ENCODE results near the gene INPP5A.
"Not testable (repeated sequence)": the region's sequence is repeated elsewhere in the genome, so short reads cannot be mapped to it uniquely, and the experiment has no call there.

The INPP5A gene

DNA sequence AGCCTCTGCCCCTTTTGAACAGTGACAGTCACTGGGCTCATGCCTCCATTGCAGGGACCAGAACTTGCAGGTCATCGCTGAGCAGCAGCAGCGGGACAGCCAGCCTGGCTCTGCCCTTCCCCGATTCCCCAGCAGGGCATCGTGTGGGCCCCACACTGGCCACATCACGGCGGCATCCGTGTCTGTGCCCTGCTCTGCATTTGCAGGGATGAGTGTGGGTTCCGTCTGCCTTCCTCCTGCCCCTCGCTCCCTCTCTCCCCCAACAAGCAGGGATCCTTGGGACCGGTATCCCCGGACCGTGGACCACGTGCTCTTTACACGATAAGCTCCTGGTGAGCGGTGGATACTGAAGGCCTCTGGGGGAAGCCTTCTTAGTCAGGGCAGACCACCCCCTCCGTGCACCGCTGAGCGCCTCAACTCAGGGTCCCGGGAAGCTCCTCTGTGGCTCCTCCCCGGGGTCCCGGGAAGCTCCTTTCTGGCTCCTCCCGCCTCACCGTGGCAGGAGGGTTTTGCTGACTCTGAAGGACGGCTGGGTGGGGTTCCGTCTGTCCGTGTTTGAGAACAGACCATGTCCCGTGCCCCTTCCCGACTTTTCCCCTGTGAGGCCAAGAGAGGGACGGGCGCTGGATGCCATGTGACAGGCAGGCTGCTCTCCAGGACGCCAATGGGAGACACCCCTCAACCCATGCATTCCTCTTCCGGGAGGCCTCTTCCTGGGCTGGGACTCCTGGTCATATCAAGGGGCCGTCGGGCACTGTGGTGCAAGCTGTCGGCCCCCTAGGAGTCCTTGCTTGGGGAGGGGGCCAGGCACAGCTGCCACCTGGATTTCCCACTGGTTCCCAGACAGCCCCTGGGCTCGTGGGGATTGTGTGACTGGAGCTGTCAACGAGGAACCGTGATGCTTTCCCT, 271.9 kb downstream of the INPP5A start:
- FAIRE-seq = no peak

DNA sequence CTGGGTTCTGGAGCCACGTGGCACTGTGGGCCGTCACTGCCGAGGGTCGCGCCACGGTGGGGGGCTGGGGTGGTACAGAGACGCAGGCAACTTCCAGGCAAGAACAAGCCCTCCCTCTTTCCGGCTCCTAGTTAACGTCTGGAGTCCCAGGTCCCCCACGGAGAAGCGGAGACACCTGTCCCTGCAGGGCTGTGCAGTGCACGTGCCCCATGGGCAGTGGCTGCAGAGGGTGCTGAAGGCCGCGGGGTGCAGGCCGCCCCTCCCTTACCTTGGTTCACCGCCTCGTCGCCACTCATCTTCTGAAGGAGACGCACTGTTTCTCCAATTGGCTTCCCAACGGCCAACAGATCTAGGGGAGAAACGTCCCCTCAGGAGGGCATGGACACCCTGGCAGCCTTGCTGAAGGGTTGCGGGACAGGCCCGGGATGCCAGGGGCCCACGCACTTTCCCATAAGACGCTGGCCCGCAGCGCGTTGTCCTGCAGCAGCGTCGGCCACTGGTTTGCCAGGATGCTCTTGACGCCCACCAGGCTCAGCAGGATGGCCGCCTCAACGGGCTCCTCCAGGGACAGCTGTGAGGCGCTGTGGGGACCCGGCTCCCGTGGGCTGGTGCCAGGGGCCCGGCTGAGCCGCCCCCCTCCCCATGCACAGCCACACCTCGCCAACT, 272.7 kb downstream of the INPP5A start:
- no peak for FAIRE-seq

DNA sequence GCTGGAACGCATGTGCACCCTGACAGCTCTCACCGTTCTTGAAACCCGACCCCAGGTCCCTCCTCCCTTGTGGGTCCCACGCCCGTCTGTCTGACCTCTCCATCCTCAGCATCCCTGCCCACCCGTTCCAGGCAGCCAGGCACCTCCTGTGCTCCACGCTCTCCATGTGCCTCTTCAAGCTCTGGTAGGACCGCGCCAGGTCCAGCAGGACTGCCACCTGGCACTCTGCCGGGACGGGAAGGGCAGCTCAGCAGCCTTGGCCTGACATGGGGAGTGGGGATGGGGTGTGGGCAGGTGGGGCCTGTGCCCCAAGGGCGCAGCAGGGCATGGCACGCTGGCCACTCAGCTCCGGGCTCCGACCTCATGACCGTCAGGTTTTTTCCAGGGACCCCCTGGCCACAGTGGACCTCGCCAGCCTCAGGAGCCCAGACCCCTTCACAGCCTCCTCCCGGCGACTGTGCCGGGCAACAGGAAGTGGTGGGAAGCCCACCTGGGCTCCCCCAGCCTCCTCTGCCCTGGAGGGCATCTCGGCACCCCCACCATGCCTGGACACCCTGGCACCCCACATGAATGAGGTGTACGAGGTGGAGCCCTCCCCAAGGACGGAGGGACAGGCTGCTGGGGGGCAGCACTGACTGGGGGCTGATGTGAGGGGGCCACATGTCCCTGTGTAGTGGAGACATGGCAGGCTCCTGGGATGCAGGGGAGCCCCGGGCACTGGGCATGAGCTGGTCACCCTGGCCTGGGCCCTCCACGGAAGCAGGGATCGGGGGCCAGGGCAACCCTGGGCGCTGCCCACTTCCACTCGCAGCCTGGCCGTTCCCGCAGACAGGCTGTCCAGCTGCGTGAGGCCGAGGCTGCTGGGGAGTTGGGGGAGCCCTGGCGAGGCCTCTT, 273.5 kb downstream of the INPP5A start:
- no peak for FAIRE-seq

DNA sequence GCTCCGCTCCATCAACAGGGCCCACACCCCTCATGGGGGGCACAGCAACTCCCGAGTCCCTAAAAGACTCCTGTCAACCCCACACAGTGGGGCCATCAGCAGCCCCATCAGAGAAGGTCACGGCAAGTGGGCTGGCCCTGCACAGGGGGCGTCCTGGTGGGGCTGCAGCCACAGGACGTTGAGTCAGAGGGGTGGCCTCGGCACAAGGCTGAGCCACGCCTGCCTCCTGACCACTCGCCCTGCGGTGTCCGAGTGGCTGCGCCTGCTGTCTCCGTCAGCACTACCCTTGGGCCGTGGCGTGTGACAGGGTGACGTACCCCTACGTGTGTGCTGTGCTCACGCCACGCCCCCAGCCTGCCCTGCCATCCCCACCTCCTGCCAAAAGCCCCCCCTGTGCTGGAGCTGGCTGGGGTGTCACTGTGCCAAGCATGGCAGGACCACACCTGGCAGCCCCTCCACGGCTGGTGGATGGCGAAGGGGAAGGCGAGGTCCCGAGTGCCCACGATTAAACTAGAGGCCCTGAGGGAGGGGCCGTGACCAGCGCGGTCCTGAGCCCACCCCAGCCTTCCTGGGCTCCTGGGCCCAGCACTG, 274.4 kb downstream of the INPP5A start:
- FAIRE-seq = no peak

DNA sequence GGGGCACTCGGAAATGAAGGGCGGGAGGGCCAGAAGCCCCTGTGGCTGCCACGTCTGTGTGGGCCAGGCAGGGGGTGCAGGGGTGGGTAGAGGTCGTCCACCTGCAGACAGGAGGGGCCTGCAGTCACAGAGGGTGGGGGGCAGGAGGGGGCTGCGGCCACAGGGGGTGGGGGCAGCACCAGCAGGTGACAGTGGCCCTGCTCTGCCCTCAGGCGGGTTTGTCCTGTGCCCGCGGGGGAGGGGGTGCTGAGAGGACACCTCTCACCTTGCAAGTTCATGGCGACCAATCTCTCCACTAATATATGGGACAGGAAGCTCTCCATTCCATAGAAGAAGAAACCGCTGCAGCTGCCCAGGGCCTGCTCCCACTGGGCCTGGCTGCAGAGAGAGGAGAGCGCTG, 274.9 kb downstream of the INPP5A start:
- no peak for FAIRE-seq

DNA sequence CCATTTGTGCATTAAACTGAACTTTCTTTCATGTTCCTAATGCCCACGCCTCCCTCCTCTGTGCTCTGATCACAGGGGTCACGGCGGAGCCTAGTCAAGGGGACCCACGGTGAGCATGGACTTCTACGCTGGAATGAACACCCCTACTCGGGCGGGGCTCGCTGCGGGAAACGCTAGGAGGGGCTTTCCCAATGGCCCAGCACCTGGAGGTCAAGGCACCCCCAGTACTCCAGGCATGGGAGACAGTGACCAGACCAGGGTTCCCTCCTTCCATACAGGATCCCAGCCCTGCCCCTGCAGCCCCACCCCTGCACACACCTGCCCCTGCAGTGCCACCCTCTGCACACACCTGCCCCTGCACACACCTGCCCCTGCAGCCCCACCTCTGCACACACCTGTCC, 275.4 kb downstream of the INPP5A start:
- no peak for FAIRE-seq

DNA sequence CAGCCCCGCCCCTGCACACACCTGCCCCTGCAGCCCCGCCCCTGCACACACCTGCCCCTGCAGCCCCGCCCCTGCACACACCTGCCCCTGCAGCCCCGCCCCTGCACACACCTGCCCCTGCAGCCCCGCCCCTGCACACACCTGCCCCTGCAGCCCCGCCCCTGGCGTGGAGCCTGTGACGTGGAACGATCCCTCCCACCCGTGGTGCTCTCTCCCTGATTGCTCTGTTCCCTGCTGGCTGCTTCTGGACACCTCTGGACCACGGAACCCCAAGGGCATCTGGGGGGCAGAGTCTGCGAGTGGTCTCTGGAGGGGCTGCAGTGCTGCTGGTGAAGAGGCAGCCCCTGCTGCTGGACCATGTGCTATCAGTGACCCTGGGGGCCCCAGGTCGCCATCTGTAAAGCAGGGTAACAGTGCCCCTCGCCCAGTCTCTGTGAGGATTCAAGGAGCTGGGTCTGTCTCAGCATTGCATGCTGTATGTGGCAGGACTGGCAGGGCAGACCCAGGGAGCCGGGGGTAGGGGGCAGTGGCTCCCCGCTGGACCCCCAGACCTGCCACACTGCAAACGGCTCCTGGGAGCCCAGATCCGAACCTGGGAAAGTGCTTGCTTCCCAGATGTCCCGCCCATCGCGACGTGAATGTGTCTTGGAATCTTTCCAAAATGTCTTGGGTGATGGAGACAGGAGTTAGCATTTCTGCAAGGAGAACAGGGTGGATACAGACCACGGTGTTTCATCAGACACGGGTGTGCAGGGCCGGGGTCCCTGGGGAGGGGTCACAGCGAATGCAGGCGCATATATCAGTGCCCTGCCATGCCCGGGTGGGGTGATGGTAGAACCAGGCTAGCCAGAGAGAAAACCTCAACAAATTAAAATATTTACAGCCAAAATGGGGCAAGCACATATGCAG, 276.2 kb downstream of the INPP5A start:
- FAIRE-seq = no peak

DNA sequence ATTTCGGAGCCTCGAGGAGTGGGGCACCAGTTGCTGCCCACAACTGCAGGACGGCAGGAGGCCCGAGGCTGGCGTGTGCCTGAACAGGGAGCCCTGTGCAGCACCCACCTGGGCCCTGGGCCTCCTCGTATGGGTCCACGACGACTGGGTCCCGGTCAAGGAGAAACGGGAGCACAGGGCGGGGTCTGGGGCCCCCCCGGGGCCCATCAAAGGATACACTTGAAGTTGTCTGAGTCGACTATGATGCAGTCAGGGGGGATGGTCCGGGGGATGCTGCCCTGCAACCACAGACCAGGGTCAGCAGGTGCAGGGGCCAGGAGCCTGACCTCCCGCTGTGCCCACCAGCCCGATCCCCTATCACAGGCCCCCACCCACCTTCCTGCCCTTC, 276.9 kb downstream of the INPP5A start:
- FAIRE-seq = no peak

DNA sequence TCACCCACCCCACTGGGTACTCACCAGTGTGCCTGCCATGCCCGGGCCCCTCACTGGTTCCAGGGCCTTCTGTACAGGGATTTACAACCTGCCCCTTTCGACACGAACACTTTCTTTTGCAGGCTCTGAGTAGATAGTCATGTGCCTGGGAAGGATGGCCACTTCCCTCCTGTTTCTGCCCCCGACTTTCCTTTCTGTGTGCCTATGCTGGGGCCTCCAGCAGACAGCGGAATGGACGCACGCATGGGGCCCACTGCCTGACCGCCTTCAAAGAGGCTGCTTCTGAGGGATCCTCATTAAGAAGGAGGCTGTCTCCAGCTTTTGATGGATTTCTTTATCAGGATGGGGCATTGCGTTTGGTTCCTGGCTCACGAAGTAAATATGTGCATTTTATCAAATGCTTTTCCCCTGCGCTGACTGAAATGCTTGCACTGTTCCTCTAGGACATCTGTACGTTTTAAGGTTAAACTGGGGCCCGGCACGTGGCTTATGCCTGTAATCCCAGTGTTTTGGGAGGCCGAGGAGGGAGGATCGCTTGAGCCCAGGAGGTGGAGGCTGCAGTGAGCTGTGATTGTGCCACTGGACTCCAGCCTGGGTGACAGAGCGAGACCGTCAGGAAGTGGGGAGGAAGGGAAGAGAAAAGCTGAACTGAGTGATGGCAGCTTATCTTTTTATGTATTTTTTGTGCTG, 277.7 kb downstream of the INPP5A start:
- FAIRE-seq = no peak

DNA sequence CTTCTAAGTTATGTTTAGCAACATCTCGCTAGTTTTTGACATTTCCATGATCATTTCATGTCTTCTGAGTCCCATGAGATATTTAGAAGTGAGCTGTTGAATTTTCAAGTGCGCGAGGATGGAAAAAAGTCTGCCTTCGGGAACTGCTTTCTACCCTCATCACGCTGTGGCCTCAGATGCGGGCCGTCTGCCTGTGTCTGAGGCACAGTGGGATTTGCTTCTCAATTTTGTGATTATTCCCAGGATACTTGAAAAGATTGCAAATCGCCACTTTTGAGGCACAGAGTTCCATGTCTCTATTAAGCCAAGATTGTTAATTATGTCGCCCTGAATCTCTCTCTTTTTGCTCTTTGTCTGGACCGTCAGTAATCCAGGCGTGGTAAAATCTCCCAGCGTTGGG, 279.1 kb downstream of the INPP5A start:
- FAIRE-seq = no peak

DNA sequence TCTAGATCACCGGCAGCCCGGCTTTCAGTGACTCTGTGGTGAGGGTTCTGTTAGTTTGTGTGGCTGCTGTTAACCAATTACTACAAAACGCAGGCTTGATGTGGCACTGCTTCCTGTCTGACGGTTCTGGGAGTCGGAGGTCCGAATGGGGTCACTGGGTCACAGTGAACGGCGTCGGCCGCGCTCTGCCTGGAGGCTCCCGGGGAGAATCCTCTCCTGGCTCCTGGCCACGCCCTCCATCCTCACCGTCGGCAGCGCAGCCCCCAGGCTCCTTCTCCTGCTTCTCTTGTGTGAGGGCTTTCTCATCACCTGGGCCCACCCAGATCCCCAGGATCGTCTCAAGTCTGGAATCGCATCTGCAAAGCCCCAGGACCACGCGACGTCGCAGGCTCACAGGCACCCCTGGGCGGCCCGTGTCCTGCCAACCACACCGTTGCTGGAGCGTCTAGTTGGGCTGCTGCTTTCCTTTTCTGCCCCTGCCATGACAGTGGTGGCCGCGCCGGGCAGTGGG, 280.2 kb downstream of the INPP5A start:
- no peak for FAIRE-seq

DNA sequence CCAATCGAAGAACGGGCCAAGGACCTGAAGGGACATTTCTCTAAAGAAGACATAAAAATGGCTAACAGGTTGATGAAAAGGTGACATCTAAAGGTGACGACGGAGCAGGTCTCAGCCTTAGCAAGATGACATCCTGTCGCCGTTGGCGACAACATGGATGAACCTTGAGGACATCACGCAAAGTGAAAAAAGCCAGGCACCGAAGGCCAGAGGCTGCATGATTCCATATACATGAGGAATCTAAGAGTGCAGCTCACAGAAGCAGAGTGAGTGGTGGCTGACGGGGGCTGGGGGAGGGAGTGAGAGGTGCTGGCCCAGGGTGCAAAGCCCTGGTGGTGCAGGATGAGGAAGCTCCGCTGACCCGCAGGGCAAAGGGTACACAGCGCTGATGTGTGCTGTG, 282.5 kb downstream of the INPP5A start:
- no peak for FAIRE-seq

DNA sequence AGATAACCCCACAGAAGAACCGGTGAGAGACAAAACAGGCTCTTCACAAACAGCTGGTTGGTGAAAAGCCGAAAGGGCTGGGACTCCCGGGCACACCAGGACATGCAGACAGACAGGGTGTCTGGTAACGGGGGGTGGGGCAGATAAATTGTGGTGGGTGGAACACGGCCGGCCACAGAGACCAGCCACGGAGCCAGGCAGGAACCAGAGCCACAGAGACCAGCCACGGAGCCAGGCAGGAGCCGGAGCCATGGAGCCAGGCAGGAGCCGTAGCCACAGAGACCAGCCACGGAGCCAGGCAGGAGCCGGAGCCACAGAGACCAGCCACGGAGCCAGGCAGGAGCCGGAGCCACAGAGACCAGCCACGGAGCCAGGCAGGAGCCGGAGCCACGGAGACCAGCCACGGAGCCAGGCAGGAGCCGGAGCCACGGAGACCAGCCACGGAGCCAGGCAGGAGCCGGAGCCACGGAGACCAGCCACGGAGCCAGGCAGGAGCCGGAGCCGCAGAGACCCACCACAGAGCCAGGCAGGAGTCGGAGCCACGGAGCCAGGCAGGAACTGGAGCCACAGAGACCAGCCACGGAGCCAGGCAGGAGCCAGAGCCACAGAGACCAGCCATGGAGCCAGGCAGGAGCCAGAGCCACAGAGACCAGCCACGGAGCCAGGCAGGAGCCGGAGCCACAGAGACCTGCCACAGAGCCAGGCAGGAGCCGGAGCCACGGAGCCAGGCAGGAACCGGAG, 288.4 kb downstream of the INPP5A start:
- FAIRE-seq = not testable (repeated sequence)

DNA sequence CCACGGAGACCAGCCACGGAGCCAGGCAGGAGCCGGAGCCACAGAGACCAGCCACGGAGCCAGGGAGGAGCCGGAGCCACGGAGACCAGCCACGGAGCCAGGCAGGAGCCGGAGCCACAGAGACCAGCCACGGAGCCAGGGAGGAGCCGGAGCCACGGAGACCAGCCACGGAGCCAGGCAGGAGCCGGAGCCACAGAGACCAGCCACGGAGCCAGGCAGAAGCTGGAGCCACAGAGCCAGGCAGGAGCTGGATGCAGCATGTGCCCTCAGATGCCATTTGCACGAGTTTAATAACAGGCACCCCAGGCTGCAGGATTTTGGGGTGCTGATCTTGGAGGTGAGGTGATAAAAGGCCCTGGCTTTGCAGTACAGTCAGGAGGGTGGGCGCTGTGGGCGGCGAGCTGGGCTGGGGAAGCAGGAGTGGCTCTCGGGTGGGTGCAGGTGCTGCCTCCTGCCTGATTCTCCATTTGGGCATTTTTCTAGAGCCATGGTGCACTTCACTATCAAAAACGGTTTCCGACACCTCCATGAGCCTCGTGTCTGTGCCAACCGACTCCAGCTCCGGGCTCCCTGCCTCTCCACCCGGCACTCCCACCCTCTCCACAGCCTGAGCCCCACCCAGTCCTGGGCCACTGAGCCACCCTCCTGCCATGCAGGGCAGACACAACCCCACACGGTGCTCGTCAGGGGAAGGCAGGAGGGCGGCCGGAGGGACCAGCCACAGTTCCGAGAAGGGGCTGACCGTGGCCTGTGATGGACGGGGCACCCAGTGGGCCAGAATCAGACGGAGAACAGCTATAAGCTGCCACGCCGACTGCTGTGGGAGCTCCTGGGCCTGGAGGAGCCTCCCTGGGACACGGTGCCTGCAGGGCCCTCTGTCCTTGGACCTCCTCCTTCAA, 289.2 kb downstream of the INPP5A start:
- no peak for FAIRE-seq

DNA sequence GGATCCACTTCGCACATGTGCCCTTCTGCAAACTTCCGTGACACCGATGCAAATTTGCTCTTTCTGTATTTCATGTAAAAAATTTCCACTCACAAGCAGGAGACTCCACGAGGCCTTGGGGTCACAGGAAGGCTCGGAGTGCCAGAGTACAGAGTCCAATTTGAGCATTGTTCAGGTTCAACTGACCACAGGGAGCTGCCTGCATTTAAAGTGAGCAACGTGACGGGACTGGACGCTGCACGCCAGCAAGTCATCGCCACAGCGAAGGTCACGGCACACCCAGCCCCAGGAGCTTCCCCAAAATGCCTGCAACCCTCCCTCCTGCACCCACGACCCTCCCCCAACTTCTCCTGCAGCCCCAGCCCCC, 289.8 kb downstream of the INPP5A start:
- no peak for FAIRE-seq

DNA sequence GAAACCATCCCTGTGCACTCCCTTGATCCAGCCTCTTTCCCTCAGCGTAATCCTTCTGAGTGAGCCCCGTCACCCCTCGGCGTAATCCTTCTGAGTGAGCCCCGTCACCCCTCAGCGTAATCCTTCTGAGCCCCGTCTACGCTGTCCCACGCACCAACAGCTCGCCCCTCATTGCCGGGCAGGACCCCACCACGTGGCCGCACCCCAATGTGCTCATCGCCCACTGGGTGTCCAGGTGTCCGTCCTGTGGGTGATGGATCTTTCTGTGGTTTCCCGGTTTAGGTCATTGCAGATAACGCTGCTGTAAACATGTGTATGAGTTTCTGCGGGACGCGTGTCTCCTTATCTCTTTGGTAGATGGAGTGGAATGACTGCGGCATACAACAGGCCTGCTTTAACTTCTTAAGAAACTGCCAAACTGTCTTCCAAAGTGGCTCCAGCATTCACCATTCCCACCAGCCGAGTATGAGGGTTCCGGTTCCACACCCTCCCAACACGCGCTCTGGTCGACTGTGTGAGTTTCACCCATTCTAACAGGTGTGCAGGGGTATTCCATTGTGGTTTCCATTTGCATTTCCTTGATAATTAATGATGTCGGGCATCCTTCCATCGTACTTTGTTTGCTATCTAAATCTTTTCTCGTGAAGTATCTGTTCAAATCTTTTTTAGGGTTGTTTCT, 290.4 kb downstream of the INPP5A start:
- FAIRE-seq = no peak

DNA sequence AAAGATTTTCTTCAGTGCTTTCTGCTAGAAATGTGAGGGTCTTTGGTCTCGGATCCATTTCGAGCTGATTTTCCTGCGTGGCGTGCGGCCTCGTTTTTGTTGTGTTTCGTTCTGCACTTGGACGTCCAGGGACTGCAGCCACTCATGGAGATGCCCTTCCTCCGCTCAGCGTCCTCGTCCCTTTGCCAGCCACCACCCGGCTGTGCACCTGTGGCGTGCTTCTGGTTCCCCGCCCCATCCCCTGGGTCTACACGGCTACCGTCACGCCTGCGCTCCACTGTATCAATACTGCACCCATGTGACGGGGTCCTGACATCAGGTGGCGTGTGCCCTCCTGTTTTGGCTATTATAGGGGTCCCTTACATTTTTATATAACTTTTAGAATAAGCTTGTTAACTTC, 291.1 kb downstream of the INPP5A start:
- FAIRE-seq = no peak

DNA sequence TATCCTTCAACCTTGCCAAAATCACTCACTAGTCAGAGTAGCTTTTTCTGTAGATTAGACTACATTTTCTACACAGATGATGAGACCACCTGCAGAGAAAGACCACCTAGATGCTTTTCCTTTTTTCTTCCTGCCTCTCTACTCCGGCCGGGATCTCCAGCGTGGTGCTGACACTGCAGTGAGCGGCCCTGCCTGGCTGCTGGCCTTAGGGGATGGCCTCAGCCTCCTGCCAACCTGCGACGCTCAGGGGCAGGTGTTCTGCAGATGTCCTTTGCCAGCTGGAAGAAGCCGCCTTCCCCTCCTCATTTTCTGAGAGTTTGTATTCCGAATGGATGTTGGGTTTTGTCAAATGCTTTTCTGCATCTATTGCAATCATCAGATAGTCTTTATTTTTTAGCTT, 291.8 kb downstream of the INPP5A start:
- no peak for FAIRE-seq
